Nephron (organoid): ENCODE data around the gene LPXN.

ENCODE experiments used
- H3K27ac Mint-ChIP-seq, 3 experiments: 2 replicates each; pipeline ENCODE4 v1.8.0; 2020; ENCODE audit warnings: mixed read lengths in 3 of 3, mild to moderate bottlenecking in 2 of 3, moderate library complexity in 1 of 3
- H3K27me3 Mint-ChIP-seq: 2 replicates; pipeline ENCODE4 v1.8.0; 2021; ENCODE audit warnings: low read depth, mild to moderate bottlenecking, moderate library complexity, mixed read lengths
- H3K36me3 Mint-ChIP-seq: 2 replicates; pipeline ENCODE4 v1.8.0; 2020; ENCODE audit warnings: low read depth, mixed read lengths
- H3K4me1 Mint-ChIP-seq: 2 replicates; pipeline ENCODE4 v1.8.0; 2020; ENCODE audit warnings: mixed read lengths
- H3K4me3 Mint-ChIP-seq, 3 experiments: 2 replicates each; pipeline ENCODE4 v1.8.0; 2020; ENCODE audit warnings: mild to moderate bottlenecking in 3 of 3, mixed read lengths in 3 of 3, moderate library complexity in 2 of 3
- H3K9me3 Mint-ChIP-seq: 2 replicates; pipeline ENCODE4 v1.8.0; 2020; ENCODE audit warnings: mixed read lengths
- CTCF ChIP-seq, 3 experiments: fragments of 200-600 bp; sonication (generic); IDR thresholded peaks; one replicate each; pipeline ENCODE4 v1.5.0; 2021; ENCODE audit warnings: antibody characterized with exemption in 3 of 3; ENCODE audit not compliant: unreplicated experiment in 3 of 3

LPXN gene

GRCh38 chr11:58616594-58616993, 40.9 kb upstream of the LPXN start:
- Mint-ChIP-seq H3K9me3 (no peaks in the 10 kb centered on the region), H3K27ac (no peak overlapping the region), H3K4me1 (no peaks in the 10 kb centered on the region), H3K4me3 (no peak overlapping the region), H3K36me3 (peaks cover 75% of the 10 kb centered on the region), H3K27me3 (no peaks in the 10 kb centered on the region)
- TF ChIP-seq CTCF (IDR thresholded peaks at IDR 0.05; ENCODE audit: unreplicated experiment in 3 of 3): no peak

DNA sequence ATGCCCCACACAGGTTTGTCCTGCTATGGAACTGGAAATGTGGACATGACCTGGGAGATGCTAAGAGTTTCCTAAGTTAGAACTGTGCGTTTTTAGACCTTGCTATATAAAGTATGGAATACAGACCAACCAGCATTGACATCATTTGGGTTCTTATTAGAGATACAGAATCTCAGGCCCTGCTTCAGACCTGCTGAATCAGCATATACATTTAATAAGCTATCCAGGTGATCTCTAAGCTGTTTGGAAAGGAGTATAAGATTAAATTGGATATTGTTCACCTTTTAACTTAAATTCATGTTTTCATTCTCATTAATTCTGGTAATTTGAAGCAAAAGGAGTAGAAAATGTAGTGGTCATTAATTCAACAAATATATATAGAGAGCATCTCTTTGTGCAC, 39.9 kb upstream of the LPXN start:
- Mint-ChIP-seq H3K27me3 (no peaks in the 10 kb centered on the region), H3K4me3 (no peak overlapping the region), H3K27ac (no peak overlapping the region), H3K36me3 (peaks cover 83% of the 10 kb centered on the region), H3K9me3 (no peaks in the 10 kb centered on the region), H3K4me1 (no peaks in the 10 kb centered on the region)
- TF ChIP-seq CTCF (IDR thresholded peaks at IDR 0.05; ENCODE audit: unreplicated experiment in 3 of 3): no peak

GRCh38 chr11:58613228-58613627, 37.6 kb upstream of the LPXN start:
- Mint-ChIP-seq H3K27ac (no peak overlapping the region), H3K4me1 (no peaks in the 10 kb centered on the region), H3K9me3 (no peaks in the 10 kb centered on the region), H3K4me3 (no peak overlapping the region), H3K36me3 (peaks cover 73% of the 10 kb centered on the region), H3K27me3 (no peaks in the 10 kb centered on the region)
- TF ChIP-seq CTCF (IDR thresholded peaks at IDR 0.05; ENCODE audit: unreplicated experiment in 3 of 3): no peak

- no peak for TF ChIP-seq CTCF (IDR thresholded peaks at IDR 0.05; ENCODE audit: unreplicated experiment in 3 of 3)
- H3K9me3 Mint-ChIP-seq: no peaks in the 10 kb centered on the region
- no peak overlapping the region for H3K27ac Mint-ChIP-seq
- H3K4me1 Mint-ChIP-seq: no peaks in the 10 kb centered on the region
- no peak overlapping the region for H3K4me3 Mint-ChIP-seq
- no peaks in the 10 kb centered on the region for H3K27me3 Mint-ChIP-seq
- H3K36me3 Mint-ChIP-seq: peaks cover 45% of the 10 kb centered on the region
These were observed 34.1 kb upstream of the LPXN start for GRCh38 chr11:58609723-58610122.

- peaks cover 38% of the 10 kb centered on the region for H3K36me3 Mint-ChIP-seq
- no peaks in the 10 kb centered on the region for H3K27me3 Mint-ChIP-seq
- H3K27ac Mint-ChIP-seq: no peak overlapping the region
- no peaks in the 10 kb centered on the region for H3K4me1 Mint-ChIP-seq
- H3K9me3 Mint-ChIP-seq: no peaks in the 10 kb centered on the region
- no peak overlapping the region for H3K4me3 Mint-ChIP-seq
- no peak for TF ChIP-seq CTCF (IDR thresholded peaks at IDR 0.05; ENCODE audit: unreplicated experiment in 3 of 3)
These were observed 32.7 kb upstream of the LPXN start for GRCh38 chr11:58608331-58608730.

- no peaks in the 10 kb centered on the region for H3K9me3 Mint-ChIP-seq
- no peak for TF ChIP-seq CTCF (IDR thresholded peaks at IDR 0.05; ENCODE audit: unreplicated experiment in 3 of 3)
- peaks cover 38% of the 10 kb centered on the region for H3K36me3 Mint-ChIP-seq
- H3K4me3 Mint-ChIP-seq: no peak overlapping the region
- no peak overlapping the region for H3K27ac Mint-ChIP-seq
- no peaks in the 10 kb centered on the region for H3K4me1 Mint-ChIP-seq
- no peaks in the 10 kb centered on the region for H3K27me3 Mint-ChIP-seq
These were observed 31.5 kb upstream of the LPXN start for GRCh38 chr11:58606930-58607714.
